GM19240 (cell line): Measurements from ENCODE around the gene ZNF536.

Experiments
- DNase-seq: peaks from one replicate; pipeline ENCODE4 v3.0.0; 2011; ENCODE audit warnings: low spot score; ENCODE audit not compliant: insufficient read length

The ZNF536 gene

DNA sequence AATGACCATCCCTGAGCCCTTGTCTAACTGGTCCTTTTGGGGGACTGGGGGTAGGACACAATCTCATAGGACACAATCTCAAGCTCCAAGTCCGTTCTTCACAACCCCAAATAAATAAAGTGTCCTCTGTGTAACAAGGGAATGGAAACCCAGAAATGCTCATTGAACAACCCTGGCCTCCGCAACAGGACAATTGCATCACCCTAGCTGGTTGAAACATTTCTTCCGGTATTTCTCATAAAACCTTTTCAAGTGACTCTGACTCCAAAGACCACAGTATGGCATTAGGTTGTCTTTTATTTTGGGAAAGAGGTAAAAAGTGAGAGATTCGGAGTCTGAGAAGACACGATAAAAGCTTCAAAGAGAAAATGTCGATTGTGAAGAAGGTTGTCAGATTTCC is 186.6 kb downstream of the ZNF536 start:
- DNase-seq = no peak

DNA sequence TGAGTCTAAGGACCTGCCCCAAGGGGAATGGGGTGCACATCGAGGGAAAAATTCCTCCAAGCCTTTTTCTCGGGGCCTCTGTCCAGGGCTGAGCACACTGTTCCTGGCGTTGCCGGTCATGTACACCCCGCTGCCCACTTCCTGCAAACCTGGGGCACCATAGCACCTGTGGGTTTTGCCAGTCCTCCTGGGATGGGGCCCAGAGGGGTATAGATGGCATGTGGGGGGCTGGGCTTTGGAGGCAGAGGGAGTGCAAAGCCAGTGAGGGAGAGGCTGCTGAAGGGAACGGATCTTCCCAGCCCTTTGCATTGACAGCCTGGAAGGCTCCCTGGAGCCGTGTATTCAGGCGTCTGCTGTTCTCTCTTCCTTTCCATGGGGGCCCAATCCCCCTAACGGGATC is 187.3 kb downstream of the ZNF536 start:
- no peak for DNase-seq

DNA sequence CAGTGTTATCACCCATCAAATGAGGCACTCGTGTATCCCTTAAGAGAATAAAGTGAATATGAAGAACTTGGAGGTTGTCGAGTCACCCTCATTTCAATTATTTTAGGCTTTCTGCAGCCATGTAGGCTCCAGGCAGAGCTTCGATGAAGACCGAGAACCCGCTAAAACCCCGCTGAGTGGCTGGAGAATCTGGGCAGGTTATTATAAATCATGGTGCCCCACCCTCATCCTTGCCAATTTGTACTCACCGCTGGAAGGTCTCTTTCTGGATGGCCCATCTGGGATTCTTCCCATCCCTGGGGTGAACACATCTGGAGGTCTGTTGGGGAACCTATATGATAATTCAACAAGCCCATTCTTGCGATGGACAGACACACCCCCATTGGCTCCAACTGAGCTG is 190.8 kb downstream of the ZNF536 start:
- DNase-seq = no peak

DNA sequence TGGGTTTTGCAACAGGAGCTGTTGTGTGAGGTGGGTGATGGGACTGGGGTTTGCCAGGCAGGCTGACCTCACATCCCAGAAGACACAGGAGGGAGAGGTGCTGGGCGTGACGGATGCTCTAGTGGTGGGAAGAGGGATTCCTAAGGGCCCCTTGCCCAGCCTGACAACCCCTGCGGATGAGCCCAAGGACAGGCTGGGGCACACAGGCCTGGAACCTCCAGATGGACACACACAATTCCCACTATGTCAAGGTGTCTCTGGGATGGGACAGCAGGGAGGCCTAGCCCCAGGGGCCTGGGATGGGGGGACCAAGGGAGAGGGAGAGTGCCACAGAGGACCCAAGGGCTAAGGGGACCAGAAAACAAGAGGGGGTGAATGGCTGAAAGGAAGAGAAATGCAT is 191.5 kb downstream of the ZNF536 start:
- no peak for DNase-seq

DNA sequence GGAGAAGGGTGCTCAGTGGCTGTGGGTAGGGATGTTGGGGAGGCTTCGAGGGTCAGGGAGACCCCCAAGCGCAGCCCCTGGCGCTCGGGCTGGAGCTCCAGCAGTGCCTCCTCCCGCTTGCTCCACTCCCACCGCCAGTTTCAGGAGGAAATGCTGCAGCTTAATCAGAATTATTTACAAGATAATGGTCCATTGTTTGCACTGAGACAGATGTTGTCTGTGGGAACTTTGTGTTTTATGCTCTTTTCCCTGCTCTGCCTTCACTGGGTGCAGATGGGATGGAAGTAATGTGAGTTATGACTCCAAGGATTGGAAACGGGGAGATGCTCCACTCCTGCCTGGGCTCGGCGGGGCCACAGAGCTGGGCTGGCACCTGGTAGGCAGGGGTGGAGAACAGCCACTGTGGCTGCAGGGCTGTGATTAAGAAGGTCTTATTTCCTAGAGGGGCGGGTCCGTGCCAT is 192.4 kb downstream of the ZNF536 start:
- no peak for DNase-seq

DNA sequence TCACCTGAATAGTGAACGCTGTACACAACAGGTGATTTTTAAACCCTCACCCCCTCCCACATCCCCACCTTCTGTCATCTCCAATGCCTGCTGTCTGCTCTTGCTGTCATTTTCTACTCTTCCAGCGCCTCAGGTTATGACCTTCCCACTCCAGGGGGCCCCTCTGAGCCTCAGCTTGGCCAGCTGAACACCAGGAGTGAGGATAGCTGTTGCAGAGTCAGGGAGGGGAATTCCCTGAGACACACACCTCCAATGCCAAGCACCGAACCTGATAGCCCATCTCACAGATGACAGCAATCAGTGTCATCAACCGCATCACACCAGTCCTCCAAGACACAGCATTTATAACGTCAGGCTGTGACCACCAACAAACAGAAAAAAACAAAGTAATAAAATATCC is 193.5 kb downstream of the ZNF536 start:
- no peak for DNase-seq

DNA sequence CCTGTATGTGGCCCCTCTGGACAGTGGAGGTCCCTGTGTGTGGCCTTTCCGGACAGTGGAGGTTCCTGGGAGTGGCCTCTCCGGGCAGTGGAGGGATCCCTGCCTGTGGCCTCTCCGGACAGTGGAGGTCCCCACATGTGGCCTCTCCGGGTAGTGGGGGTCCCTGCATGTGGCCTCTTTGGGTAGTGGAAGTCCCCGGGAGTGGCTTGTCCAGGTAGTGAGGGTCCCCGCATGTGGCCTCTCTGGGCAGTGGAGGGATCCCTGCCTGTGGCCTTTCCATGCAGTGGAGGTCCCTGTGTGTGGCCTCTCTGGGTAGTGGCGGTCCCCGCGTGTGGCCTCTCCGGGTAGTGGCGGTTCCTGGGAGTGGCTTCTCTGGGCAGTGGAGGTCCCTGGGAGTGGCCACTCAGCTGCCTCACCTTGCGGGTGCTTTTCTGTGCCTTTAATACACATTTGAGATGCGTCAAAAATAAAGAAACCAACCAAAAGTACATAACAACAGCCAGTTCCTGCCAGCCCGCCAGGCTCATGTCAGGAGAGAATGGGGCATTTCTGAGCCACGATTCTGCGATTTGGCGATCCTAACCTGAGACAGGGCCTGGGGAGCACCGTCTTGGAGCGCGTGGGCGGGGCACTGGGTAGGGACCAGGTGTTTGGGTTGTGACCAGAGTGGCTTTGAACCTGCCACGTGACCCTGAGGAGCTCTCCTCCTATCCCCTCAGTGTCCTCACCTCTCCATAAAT is 194.7 kb downstream of the ZNF536 start:
- no peak for DNase-seq

DNA sequence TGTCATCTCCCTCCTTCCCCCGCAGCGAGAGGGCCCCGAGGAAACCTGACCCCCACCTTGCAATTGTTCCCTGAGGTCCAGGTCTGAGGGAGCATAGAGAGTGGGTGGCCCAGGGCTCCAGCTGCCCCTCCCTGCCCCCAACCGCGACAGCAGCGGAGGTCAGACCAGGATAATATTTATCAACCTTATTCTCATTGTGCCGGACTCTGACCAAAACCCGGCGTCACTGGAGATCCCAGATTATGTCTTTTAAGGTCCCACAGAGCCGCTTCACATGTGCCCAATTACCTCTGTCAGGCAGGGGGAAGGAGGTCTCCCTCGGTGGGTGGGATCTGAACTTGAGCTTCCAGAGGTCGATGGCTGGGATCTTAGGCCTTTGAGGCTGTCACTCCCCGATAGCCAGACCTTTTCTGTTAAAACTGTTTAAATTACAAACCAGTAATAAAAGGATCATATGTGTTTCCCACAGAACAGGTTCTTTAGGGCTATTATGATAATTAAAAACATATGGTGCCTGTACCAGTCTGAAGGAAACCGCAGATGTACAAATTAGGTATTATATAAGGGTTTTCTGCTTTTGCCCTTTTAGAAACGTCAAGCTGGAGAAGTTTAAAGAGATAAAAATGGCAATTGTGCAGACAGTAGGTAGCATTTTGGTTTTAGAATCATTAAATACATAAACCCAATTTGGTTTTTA is 195.5 kb downstream of the ZNF536 start:
- DNase-seq = no peak

DNA sequence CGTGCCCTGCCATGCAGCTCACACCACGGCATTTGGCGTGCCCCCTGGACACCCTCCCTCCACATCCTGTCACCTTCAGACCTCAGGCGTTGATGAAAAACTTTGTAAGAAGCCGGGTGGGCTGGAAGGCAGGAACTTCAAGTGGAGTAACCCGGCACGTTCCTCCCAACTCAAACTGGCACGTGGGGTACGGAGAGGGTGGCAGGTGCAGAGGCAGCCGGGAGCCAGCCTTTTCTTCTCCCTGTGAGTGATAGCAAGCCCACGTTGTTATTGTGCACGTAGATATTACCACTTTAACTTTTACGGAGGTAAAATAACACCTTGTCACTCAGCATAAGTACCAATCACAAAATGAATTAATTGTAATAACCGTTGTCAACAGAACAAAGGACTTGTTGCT is 198.0 kb downstream of the ZNF536 start:
- DNase-seq = no peak

DNA sequence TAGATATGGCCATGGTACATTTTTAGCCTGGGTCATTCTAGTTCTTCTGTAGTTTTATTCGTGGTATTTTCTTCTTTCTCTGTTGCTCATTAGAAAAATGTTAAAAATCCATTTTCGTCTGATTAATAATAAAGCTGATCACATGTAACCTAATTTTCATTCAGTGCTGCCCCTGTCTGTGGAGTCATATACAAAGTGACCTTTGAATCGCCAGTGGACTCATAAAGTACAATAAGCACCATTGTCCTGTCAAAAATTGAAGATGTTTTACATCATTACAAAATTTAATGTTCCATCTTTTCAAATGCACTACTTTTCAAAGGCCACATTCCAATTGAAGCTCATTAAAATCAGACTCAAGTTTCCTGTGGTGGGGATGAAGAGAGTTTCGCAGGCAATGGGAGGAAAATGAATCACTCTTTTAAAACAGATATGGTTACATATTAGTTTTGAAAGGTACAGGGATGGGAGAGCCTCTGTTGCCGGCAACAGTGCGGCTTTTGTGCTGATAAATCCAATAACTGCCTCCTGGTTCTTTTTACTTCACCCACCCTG is 205.4 kb downstream of the ZNF536 start:
- no peak for DNase-seq

DNA sequence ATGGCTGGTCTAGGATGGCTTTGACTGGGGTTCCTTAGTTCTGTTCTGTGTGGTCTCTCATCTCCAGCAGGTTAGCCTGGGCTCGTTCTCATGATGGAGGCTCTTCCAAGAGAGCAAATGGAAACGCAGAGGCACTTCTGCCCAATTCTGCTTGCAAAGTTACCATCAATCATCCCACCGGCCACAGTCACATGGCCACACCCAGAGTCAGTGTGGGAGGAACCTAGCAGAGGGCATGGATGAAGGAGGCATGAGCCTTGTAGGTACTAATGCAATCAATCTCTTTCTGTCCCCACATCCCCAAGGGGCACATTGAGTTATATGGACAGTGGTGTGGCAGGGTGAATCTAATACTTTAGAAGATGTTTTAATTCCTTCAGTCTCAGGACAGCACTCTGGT is 207.2 kb downstream of the ZNF536 start:
- no peak for DNase-seq

DNA sequence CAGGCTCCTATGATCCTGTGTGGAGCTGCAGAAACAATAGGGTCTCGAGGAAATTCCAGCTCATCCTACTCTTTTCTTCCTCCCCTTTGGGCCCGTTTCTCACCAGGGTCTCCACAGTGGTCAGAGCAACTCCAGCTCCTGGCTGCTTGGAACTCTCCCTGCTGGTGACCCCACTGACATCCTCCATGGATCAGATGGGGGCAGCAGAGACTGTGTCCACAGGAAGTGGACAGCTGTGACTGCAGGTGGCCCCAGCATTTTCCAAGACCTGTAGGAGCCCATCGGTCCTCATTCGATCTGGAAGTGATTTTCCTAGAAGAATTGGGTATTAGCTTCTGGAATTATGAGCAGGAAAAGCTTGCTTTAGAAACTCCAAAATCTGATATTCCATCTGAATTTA is 208.5 kb downstream of the ZNF536 start:
- no peak for DNase-seq

DNA sequence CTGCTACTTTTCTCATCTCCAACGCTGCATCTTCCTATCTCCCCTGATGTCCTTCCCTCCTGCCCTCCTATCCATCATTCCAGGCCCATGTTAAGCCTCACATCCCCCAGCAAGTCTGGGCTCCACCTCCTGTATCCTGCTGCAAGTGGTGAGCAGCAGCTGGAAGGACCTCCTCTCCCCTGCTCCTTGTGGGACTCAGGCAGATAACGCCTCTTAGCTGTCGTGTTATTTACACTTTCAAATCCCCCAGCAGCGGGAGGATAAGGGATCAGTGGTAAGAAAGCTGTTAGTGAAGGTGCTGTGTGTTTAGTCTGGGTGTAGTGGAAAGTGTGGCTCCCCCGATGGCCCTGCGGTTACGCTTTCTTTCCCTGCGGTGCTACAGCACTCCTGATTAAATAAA is 211.9 kb downstream of the ZNF536 start:
- DNase-seq = no peak

DNA sequence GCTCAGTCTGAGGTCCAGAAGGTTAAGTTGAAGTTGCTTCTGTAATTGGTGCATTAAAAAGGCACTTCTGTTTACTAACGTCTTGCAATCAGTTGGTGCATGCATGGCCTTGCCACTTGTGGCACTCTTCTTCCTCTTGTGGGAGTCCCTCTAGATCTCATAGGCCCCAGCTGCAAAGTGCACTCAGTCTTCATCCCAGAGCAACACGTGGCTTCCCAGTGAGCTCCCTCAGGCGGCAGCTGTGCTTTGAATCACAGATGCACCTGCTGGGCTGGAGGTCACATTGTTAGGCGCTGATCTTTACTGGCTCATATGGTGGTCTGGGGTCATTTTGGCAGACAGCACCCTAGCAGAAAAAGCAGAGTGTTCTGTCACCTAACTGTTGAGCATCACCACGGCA is 215.7 kb downstream of the ZNF536 start:
- no peak for DNase-seq

DNA sequence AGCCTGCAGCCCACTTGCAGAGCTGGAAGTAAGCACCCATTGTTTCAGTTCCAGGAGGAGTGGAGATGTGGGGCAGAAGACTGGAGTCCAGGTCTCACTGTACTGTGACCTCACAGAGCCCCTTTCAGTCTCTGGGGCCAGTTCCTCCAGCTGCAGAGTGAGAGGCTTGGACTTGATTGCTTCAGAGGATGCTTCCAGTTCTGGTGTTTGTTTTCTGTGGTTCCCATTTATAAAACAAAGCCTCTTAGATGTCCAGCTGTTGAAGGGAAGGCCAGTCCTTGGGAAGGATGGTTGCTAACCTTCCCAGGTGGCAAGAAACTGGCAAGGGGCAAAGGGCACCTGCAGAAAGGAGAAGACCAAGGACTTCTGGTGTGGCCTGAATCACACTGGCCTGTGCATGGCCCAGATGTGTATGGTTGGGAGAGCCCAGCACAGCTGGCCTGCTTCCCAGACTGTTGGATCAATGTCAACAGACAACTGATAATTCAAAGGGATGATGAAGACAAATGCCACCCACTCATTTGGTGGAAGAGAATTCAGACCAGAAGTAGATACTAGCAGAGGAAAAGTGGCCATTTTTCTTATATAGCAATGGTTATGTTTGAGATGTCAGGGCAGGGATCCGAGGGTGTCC is 218.5 kb downstream of the ZNF536 start:
- DNase-seq = no peak

DNA sequence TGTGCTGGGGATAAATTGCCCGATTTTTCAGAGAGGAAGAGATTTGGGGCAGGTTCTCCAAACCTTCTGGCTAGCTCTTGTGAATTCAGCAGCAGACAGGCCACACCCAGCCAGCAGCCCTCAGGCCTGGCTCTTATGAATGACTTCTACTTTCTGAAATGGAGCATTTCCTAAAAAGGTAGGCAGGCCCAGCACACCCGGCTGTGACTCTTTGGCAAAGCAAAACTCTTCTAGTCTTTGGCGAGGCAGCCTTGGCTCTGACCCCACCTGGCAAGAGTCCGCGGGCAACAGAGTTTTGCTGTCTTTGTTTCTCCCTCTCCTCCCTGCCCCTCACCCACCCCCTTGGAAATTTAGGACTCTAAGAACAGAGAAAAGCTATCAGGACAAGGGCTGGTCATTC is 221.2 kb downstream of the ZNF536 start:
- DNase-seq = no peak

DNA sequence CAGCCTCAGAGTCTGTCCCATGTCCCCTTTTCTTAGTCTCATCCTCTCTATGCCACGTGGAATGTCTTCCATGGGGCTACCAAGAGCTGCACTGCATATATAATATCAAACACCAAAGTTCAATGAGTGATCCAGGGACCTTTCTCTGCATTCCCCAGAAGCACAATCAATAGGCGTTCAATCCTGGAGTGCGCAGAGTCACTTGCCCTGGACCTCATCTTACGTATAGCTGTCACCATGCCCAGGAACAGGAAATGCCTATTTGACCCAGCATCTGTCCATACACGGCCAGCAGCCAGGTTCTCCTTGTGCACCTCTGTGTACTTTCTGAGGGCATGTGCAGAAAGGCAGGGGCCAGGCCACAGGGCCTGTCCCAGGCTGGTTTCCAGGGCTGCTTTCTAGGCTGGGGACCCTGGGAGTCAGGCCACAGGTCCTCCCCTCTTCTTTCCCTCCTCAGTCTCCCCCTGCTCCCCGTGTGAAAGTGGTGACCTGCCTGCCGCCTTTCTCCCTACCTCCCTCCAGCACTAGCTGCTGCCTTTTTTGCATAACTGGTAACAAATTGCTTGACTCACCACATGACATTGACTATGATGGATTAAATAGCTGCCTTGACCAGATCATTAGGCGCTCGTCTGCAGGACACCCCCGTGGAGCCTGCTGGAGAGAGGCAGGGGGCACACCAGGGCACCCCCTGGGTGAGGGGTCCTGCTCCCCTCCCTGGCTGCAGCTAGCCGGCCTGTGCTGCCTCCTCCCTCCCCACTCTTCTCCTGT is 222.0 kb downstream of the ZNF536 start:
- no peak for DNase-seq

DNA sequence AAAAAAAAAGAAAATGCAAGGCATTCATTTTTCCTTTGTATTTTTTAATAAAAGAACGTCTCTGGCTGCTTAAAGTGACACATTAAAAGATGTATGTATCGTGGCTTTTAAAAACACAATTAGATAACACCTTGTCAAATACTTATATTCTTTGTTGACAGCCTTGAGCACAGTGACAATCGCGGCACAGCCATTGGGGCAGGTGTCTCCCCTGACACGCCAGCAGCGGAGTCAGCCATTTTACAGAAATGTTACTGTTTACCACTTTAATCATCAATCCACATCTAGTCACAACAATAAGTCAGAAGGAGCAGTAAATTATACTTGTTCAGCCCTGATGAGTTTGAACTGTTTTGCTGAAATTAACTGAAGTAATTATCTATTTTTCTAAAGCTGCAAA is 224.1 kb downstream of the ZNF536 start:
- DNase-seq = no peak

DNA sequence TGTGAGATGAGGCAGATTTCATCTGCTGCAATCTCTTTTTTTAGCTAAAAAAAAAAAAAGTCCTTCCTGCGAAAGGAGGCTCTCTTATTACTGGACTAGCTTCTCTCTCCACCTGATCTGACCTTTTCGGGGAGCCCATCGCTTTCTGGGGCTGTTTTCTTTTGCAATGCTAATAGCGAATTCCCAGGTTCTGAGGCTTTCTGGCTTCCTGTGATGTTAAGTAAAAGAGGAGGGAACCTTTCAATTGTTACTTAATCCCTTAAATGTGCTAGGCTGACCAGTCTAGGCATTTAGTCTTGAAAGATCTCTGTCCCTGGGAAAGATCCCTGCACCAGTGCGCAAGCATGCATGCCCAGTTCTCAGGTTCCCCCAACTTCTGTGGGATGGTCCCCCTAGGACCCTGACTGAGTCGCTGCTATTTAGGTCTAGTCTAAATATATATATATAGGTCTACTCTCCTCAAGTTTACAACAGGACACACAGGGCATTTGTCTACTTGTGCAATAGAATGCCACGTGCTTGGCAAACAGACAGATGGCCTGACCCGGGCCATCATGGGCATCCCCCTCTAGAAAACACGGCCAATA is 224.7 kb downstream of the ZNF536 start:
- no peak for DNase-seq

DNA sequence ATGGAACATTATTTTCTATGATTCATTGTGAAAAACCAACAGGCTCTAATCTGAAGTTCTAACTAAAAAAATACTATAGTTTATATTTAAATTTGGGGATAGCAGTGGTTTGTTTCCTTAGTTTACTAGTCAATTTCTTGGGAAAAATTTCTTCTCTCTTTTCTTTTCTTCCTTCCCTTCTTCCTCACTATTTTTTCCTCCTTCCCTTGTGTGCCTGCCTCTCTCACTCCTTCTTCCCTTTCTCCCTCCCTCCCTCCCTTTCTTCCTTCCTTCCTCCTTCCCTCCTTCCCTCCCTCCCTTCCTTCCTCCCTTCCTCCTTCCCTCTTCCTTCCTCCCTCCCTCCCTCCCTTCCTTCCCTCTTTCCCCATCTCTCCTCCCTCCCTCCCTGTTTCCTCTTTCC is 226.5 kb downstream of the ZNF536 start:
- DNase-seq = no peak

DNA sequence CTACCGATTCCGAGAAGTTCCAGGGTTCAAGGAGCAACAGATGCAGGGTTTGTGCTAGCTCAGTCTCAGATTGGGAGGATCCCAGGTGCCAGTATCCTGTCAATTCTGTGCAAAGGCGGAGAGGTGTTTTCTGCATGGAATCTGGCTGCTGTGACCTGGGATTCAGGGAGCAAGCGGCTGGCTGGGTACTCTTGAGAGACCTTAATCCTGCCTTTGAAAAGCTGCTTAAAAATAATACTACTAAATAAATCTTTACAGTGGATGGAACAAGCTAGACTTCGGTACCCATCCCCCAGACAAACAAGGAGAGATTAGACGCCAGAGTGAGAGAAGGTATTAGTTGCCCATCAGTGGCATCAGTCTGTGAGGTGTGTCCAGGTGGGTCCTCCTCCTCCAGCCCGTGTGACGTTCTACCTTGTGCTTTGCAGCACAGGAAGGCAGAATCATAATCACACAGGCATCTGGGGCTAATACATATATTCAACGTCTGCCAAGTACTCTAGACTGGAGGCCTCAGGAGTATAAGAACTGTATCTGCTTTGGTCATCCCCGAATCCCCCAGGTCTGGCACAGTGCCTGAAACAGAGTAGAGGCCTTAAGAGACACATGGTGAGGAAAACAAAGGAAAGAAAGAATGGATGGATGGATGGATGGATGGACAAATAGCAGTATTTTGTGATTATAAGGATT is 230.6 kb downstream of the ZNF536 start:
- no peak for DNase-seq
